DLD1 (cell line): ENCODE measurements around the gene CSPG5.

Experiments
- in situ Hi-C: cut with HindIII; loops from 2 replicates; pipeline ENCODE4 v1.10.0; 2017; ENCODE audit warnings: low sequenced_read_pairs

The CSPG5 gene

GRCh38 chr3:47541583-47542108 lies 37.0 kb downstream of the CSPG5 start:
- in situ Hi-C loops = no loop called here

- in situ Hi-C loops = no loop called here
Observed at GRCh38 chr3:47540281-47540680, 38.4 kb downstream of the CSPG5 start.

GRCh38 chr3:47536967-47537366 lies 41.7 kb downstream of the CSPG5 start:
- in situ Hi-C loops = no loop called here

- in situ Hi-C loops = no loop called here
Observed at GRCh38 chr3:47536221-47536891, 42.3 kb downstream of the CSPG5 start.

- in situ Hi-C loops = no loop called here
Observed at GRCh38 chr3:47533996-47534454, 44.6 kb downstream of the CSPG5 start.

GRCh38 chr3:47533481-47533880 lies 45.2 kb downstream of the CSPG5 start:
- in situ Hi-C loops = no loop called here

- in situ Hi-C loops = no loop called here
Observed at GRCh38 chr3:47527952-47528725, 50.5 kb downstream of the CSPG5 start.

GRCh38 chr3:47525617-47526016 lies 53.0 kb downstream of the CSPG5 start:
- in situ Hi-C loops = no loop called here

- in situ Hi-C loops = no loop called here
Observed at GRCh38 chr3:47523310-47524073, 55.2 kb downstream of the CSPG5 start.

GRCh38 chr3:47522082-47522987 lies 56.3 kb downstream of the CSPG5 start:
- in situ Hi-C loops = no loop called here

- in situ Hi-C loops = no loop called here
Observed at GRCh38 chr3:47520756-47521155, 57.9 kb downstream of the CSPG5 start.

GRCh38 chr3:47517937-47518336 lies 60.7 kb downstream of the CSPG5 start:
- in situ Hi-C loops = no loop called here

GRCh38 chr3:47515864-47516319 lies 62.8 kb downstream of the CSPG5 start:
- in situ Hi-C loops = no loop called here

GRCh38 chr3:47515100-47515499 lies 63.6 kb downstream of the CSPG5 start:
- in situ Hi-C loops = no loop called here

GRCh38 chr3:47513125-47513929 lies 65.3 kb downstream of the CSPG5 start, which contains the start of gene ELP6:
Gene ELP6, minus strand, starts transcription at chr3:47513712. Its CDS starts 122 bp downstream, at chr3:47513590.
- in situ Hi-C loops = no loop called here

- in situ Hi-C loops = no loop called here
Observed at GRCh38 chr3:47512416-47513124, 66.1 kb downstream of the CSPG5 start.
